Heart right ventricle (tissue), 16 donors: ENCODE measurements around the gene PDE1C. TPM values are rescaled to one million over a fixed set of nuclear protein-coding genes. Genes with fewer than 3 reads are reported as not detected.

Source experiments
- ATAC-seq, 8 donors: fragments of 200-7000 bp; cut with Tn5 transposase; one replicate each; pipeline ENCODE4 v1.9.1; 2020; ENCODE audit warnings: mild to moderate bottlenecking in 8 of 8, moderate library complexity in 8 of 8, moderate number of reproducible peaks in 1 of 8
- DNase-seq, 2 donors: peaks; one replicate each; pipeline ENCODE4 v3.0.0-alpha.2; 2020
- H3K27ac ChIP-seq, 10 donors: fragments of 200-600 bp; sonication (generic) in 2 of 10; one replicate each; pipeline versions ENCODE4 v1.5.0 to v1.8.0; 2020 to 2022; ENCODE audit warnings: mild to moderate bottlenecking in 3 of 10
- H3K27me3 ChIP-seq, 7 donors: fragments of 200-600 bp; one replicate each; pipeline ENCODE4 v1.8.0; 2021 to 2022; ENCODE audit warnings: mild to moderate bottlenecking in 2 of 7
- H3K36me3 ChIP-seq, 9 donors: fragments of 200-600 bp; sonication (generic) in 1 of 9; one replicate each; pipeline versions ENCODE4 v1.5.0 to v1.8.0; 2020 to 2022; ENCODE audit warnings: mild to moderate bottlenecking in 2 of 9
- H3K4me1 ChIP-seq, 9 donors: fragments of 200-600 bp; sonication (generic) in 1 of 9; one replicate each; pipeline versions ENCODE4 v1.5.0 to v1.8.0; 2020 to 2022; ENCODE audit warnings: mild to moderate bottlenecking in 4 of 9
- H3K4me3 ChIP-seq, 10 donors: fragments of 200-600 bp; sonication (generic) in 2 of 10; one replicate each; pipeline versions ENCODE4 v1.5.0 to v1.8.0; 2020 to 2022; ENCODE audit warnings: mild to moderate bottlenecking in 7 of 10, moderate library complexity in 2 of 10
- H3K9me3 ChIP-seq, 11 donors: fragments of 200-600 bp in 10 of 11; sonication (generic) in 2 of 11; one replicate each; pipeline versions ENCODE4 v1.5.0 to v1.8.0; 2013 to 2022; ENCODE audit warnings: mild to moderate bottlenecking in 2 of 11, control low read depth in 1 of 11, moderate library complexity in 1 of 11
- CTCF ChIP-seq, 9 donors: fragments of 200-600 bp; sonication (generic) in 2 of 9; IDR thresholded peaks; one replicate each; pipeline versions ENCODE4 v1.5.0 to v1.8.0; 2021 to 2022; ENCODE audit warnings: antibody characterized with exemption in 9 of 9, mild to moderate bottlenecking in 5 of 9, moderate library complexity in 1 of 9
- WGBS, 2 donors: extraction: QIAGEN DNeasy Blood & Tissue Kit; methylation state at CpG; one replicate each; pipeline ENCODE4 v1.1.7; 2013; ENCODE audit warnings: inconsistent platforms in 1 of 2; 5-methylcytosine and 5-hydroxymethylcytosine counted together
- intact Hi-C, 10 donors: fragments of 100-400 bp; cut with DNase I; formaldehyde crosslinking; loops; one replicate each; pipeline versions ENCODE4 v1.11.1 to v1.14.2; 2022
- polyA plus RNA-seq, 2 donors: library from polyadenylated mRNA; stranded (reverse); fragments of 200-250 nt; gene quantifications; one replicate each; pipeline ENCODE4 v1.2.3, GENCODE V29; 2013
- total RNA-seq, 10 donors: library from RNA; stranded (reverse); fragmentation: NEBNext Ultra II Directional in 3 of 10; extraction: Animal tissue kit (Norgen Biotek cat#: 25700) in 3 of 10; gene quantifications; one replicate each; pipeline versions ENCODE4 v1.2.1 to v1.2.4, GENCODE V29; 2021 to 2023
- donor health status: Arrhythmogenic right ventricular cardiomyopathy.
- donor health status: ischemic (EF 13 %, LVEDD 7.1; RV severe dilation, severe dysfunction).
- donor health status: healthy with polysubstance abuse.
- donor health status: DM: no; HTN: yes; CAD: no.
- donor health status: DM: no; HTN: no; CAD: no.
- donor health status: ischemic (EF 25% LVEDD 6.9; RV normal size, moderate dysfunction).
- donor health status: ischemic (EF 25% LVEDD 5.7; RV mildly dilated, moderate dysfunction).
- donor health status: healthy.
- donor health status: DM: yes; HTN: yes; CAD: no.
- donor health status: Ischemic cardiomyopathy.
- donor health status: ischemic (EF 35%, LVEDD 5.7; RV mildly dilated, moderate dysfunction).
- donor health status: nonischemic (EF 11% LVEDD 7.7; RV severe dilation, severe dysfunction).
- donor health status: DM: yes; HTN: yes; CAD: no.
- donor health status: PGD.
- donor health status: ischemic (EF 29% LVEDD 5.4; RV normal size, mild dysfunction).
- donor health status: nonischemic (EF 23%, LVEDD 6.1; RV moderate dilation, normal function).

The PDE1C gene
- total and polyA plus RNA-seq, 12 donors = 11.7 to 315 (median 175) TPM

GRCh38 chr7:31948029-31948428 is 122.2 kb downstream of the PDE1C start:
- H3K4me3 ChIP-seq = no peak overlapping the region
- 65 to 71% methylated on average over 1 of the region's 1 CpG for WGBS, 2 donors
- ATAC-seq = peak in 2 of 8 donors; percentile 20 to 52
- peaks cover 0 to 23% (median 8%) of the 10 kb centered on the region in 11 donors for H3K9me3 ChIP-seq
- H3K27me3 ChIP-seq = no peaks in the 10 kb centered on the region
- DNase-seq = no peak
- TF ChIP-seq CTCF (IDR thresholded peaks at IDR 0.05) = no peak
- no peaks in the 10 kb centered on the region for H3K36me3 ChIP-seq
- intact Hi-C loops = no loop called here
- H3K27ac ChIP-seq = no peak overlapping the region
- H3K4me1 ChIP-seq = peaks cover 0 to 51% (median 23%) of the 10 kb centered on the region in 9 donors

GRCh38 chr7:31940167-31940566 is 130.0 kb downstream of the PDE1C start:
- no peak for TF ChIP-seq CTCF (IDR thresholded peaks at IDR 0.05)
- DNase-seq (no peak), ATAC-seq (no peak)
- WGBS, 2 donors = 92% methylated on average over 1 of the region's 1 CpG
- H3K4me3 ChIP-seq = no peak overlapping the region
- H3K9me3 ChIP-seq = peaks cover 0 to 3% (median 0%) of the 10 kb centered on the region in 11 donors
- H3K4me1 ChIP-seq = peaks cover 0 to 77% (median 37%) of the 10 kb centered on the region in 9 donors
- H3K36me3 ChIP-seq = no peaks in the 10 kb centered on the region
- H3K27ac ChIP-seq = no peak overlapping the region
- intact Hi-C loops = no loop called here
- no peaks in the 10 kb centered on the region for H3K27me3 ChIP-seq

GRCh38 chr7:31939076-31939475 is 131.1 kb downstream of the PDE1C start:
- H3K4me1 ChIP-seq = peaks cover 0 to 88% (median 48%) of the 10 kb centered on the region in 9 donors
- no peak for ATAC-seq
- intact Hi-C loops = no loop called here

GRCh38 chr7:31938650-31939049 is 131.6 kb downstream of the PDE1C start:
- intact Hi-C loops = no loop called here
- ATAC-seq (no peak), DNase-seq (no peak)
- peak in 3 of 9 donors; percentile 9 to 29 (median 17) for TF ChIP-seq CTCF (IDR thresholded peaks at IDR 0.05)
- H3K9me3 ChIP-seq = no peaks in the 10 kb centered on the region
- peaks cover 0 to 85% (median 49%) of the 10 kb centered on the region in 9 donors for H3K4me1 ChIP-seq
- no peaks in the 10 kb centered on the region for H3K27me3 ChIP-seq
- no peak overlapping the region for H3K27ac ChIP-seq
- no peak overlapping the region for H3K4me3 ChIP-seq
- no peaks in the 10 kb centered on the region for H3K36me3 ChIP-seq

More at GRCh38 chr7:31939076-31939475, 131.1 kb downstream of the PDE1C start:
- no peaks in the 10 kb centered on the region for H3K36me3 ChIP-seq
- H3K27ac ChIP-seq = no peak overlapping the region
- 66 to 71% methylated on average over 3 of the region's 3 CpGs for WGBS, 2 donors
- TF ChIP-seq CTCF (IDR thresholded peaks at IDR 0.05) = no peak
- no peak for DNase-seq
- no peak overlapping the region for H3K4me3 ChIP-seq
- no peaks in the 10 kb centered on the region for H3K9me3 ChIP-seq
- H3K27me3 ChIP-seq = no peaks in the 10 kb centered on the region
